ENCODE measurements around the gene TLE2.

GRCh38 chr19:3024509-3024869, 4.6 kb downstream of the TLE2 start:
- TF ChIP-seq EP300 (IDR thresholded peaks at IDR 0.05) (no peak), CTCF (IDR thresholded peaks at IDR 0.05) (no peak), POLR2A (IDR thresholded peaks at IDR 0.05) (no peak)
